Small intestine (tissue), 4 donors: Measurements from ENCODE around the gene OR2H2. TPM values are rescaled to one million over a fixed set of nuclear protein-coding genes. Genes with fewer than 3 reads are reported as not detected.

Source experiments
- polyA plus RNA-seq, 4 donors: library from polyadenylated mRNA; stranded (reverse) in 3 of 4; unstranded in 1 of 4; fragments of 200-250 nt in 3 of 4; fragments of 120-200 nt in 1 of 4; gene quantifications; one replicate each; pipeline versions ENCODE4 v1.2.1 to v1.2.3, GENCODE V29; 2013
- donor health status: healthy with polysubstance abuse.
- donor health status: Bipolar disorder and iron deficiency.
- donor health status: healthy.

OR2H2 gene
- polyA plus RNA-seq, 4 donors, result not detected

Other genes with a start within 250 kb of the OR2H2 start
- gene OR5V1, start 216.3 kb upstream of the OR2H2 start, polyA plus RNA-seq, result not detected
- gene OR12D3, start 209.8 kb upstream of the OR2H2 start, polyA plus RNA-seq, result not detected
- gene OR12D2, start 189.5 kb upstream of the OR2H2 start, polyA plus RNA-seq, result not detected
- not detected for gene OR12D1, start 170.2 kb upstream of the OR2H2 start, polyA plus RNA-seq
- gene OR10C1, start 145.8 kb upstream of the OR2H2 start, polyA plus RNA-seq, result not detected
- not detected for gene OR11A1, start 128.1 kb upstream of the OR2H2 start, polyA plus RNA-seq
- gene OR2H1, start 128.0 kb upstream of the OR2H2 start, polyA plus RNA-seq, result not detected
- not detected for gene MAS1L, start 97.2 kb upstream of the OR2H2 start, polyA plus RNA-seq
- gene UBD, start 25.4 kb upstream of the OR2H2 start, polyA plus RNA-seq, result 10 to 100 TPM in 2 of 4 donors, 1 to 10 TPM in 1, not detected in 1; 4.6 to 20.0 (median 17.0) TPM
- gene GABBR1, start 48.1 kb downstream of the OR2H2 start, polyA plus RNA-seq, result 10 to 100 TPM in 2 of 4 donors, 1 to 10 TPM in 1, under 1 TPM in 1; 0.22 to 12.2 (median 7.1) TPM
- under 1 TPM in 1 of 4 donors, not detected in 3; 0.07 TPM for gene MOG, start 72.0 kb downstream of the OR2H2 start, polyA plus RNA-seq
- gene ZFP57, start 96.0 kb downstream of the OR2H2 start, polyA plus RNA-seq, result 1 to 10 TPM in 1 of 4 donors, not detected in 3; 1.4 TPM
- 100 to 1,000 TPM in 3 of 4 donors, 1 to 10 TPM in 1; 7.1 to 564 (median 203) TPM for gene HLA-F, start 138.3 kb downstream of the OR2H2 start, polyA plus RNA-seq
- gene HLA-G, start 242.7 kb downstream of the OR2H2 start, polyA plus RNA-seq, result 1 to 10 TPM in 1 of 4 donors, under 1 TPM in 2, not detected in 1; 0.21 to 5.6 (median 0.85) TPM